Measurements from ENCODE around the gene GALNT14.

GALNT14 gene

GRCh38 chr2:31151501-31151900, 13.3 kb upstream of the GALNT14 start:
- no peaks in the 10 kb centered on the region for H3K36me3 ChIP-seq (ENCODE audit: insufficient read depth, low read length)
- H3K4me3 ChIP-seq (ENCODE audit: low read length, poor library complexity, severe bottlenecking), result no peak overlapping the region
- TF ChIP-seq, protein P1, sequence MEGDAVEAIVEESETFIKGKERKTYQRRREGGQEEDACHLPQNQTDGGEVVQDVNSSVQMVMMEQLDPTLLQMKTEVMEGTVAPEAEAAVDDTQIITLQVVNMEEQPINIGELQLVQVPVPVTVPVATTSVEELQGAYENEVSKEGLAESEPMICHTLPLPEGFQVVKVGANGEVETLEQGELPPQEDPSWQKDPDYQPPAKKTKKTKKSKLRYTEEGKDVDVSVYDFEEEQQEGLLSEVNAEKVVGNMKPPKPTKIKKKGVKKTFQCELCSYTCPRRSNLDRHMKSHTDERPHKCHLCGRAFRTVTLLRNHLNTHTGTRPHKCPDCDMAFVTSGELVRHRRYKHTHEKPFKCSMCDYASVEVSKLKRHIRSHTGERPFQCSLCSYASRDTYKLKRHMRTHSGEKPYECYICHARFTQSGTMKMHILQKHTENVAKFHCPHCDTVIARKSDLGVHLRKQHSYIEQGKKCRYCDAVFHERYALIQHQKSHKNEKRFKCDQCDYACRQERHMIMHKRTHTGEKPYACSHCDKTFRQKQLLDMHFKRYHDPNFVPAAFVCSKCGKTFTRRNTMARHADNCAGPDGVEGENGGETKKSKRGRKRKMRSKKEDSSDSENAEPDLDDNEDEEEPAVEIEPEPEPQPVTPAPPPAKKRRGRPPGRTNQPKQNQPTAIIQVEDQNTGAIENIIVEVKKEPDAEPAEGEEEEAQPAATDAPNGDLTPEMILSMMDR (conservative IDR thresholded peaks at IDR 0.05; ENCODE audit: low read length), result no peak; the same call in 1 of the 2 replicates
- TF ChIP-seq EZH2phosphoT487 (IDR thresholded peaks at IDR 0.05; ENCODE audit: borderline replicate concordance), result no peak
- H4K20me1 ChIP-seq (ENCODE audit: insufficient read depth, low read length, poor library complexity, severe bottlenecking), result no peaks in the 10 kb centered on the region
- H3F3A ChIP-seq (ENCODE audit: low read depth), result no peaks in the 10 kb centered on the region
- H3K4me1 ChIP-seq (ENCODE audit: insufficient read depth, low read length, poor library complexity, severe bottlenecking), result no peaks in the 10 kb centered on the region
- H3K27me3 ChIP-seq (ENCODE audit: insufficient read depth, low read length, poor library complexity, severe bottlenecking), result no peaks in the 10 kb centered on the region
- H3K9me2 ChIP-seq (replicated peaks; ENCODE audit: low read depth, low read length), result no peaks in the 10 kb centered on the region
- H2AFZ ChIP-seq (ENCODE audit: low read length), result no peak overlapping the region
- H3K9ac ChIP-seq (ENCODE audit: low read depth, low read length, poor library complexity, severe bottlenecking), result no peak overlapping the region
- H3K4me2 ChIP-seq (ENCODE audit: low read depth, low read length, poor library complexity, severe bottlenecking), result no peak overlapping the region
- no peaks in the 10 kb centered on the region for H3K9me3 ChIP-seq (ENCODE audit: insufficient read depth, low read depth, low read length)
- no peaks in the 10 kb centered on the region for H3K79me2 ChIP-seq (ENCODE audit: insufficient read depth, low read length)

DNA sequence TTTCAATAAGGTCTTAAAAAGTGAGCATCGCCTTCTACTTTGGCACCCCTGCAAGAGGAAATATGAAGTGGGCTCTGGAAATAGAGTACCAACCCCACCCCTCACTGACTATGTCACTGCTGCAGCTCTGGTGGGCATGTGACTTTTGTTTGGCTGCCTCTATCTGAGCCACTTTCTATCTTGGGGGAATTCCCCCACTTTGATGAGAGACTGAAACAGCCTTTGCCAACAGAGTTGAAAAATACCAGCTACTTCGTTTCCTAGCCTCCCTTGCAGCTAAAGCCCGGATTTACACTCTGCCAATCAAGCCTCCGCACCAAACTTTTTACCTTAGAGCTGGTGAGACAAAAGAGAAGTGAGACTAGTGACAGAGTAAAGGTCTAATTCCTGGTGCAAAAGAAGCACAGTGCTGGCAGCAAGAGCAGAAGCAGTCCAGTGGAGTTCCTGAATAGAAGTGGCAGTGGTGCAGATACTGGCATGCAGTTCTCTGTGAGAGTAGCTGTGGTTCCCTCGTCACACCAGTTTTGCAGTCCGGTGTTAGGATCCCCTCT, 12.0 kb upstream of the GALNT14 start:
- Histone ChIP-seq H3K9me3 (ENCODE audit: insufficient read depth, low read depth, low read length) (no peaks in the 10 kb centered on the region), H3K36me3 (ENCODE audit: insufficient read depth, low read length) (no peaks in the 10 kb centered on the region), H4K20me1 (ENCODE audit: insufficient read depth, low read length, poor library complexity, severe bottlenecking) (no peaks in the 10 kb centered on the region), H3K4me1 (ENCODE audit: insufficient read depth, low read length, poor library complexity, severe bottlenecking) (no peaks in the 10 kb centered on the region), H2AFZ (ENCODE audit: low read length) (no peak overlapping the region), H3K79me2 (ENCODE audit: insufficient read depth, low read length) (no peaks in the 10 kb centered on the region), H3K4me3 (ENCODE audit: low read length, poor library complexity, severe bottlenecking) (no peak overlapping the region), H3K9ac (ENCODE audit: low read depth, low read length, poor library complexity, severe bottlenecking) (no peak overlapping the region), H3K9me2 (replicated peaks; ENCODE audit: low read depth, low read length) (no peaks in the 10 kb centered on the region), H3K27me3 (ENCODE audit: insufficient read depth, low read length, poor library complexity, severe bottlenecking) (no peaks in the 10 kb centered on the region), H3F3A (ENCODE audit: low read depth) (no peaks in the 10 kb centered on the region), H3K4me2 (ENCODE audit: low read depth, low read length, poor library complexity, severe bottlenecking) (no peak overlapping the region)
- no peak for TF ChIP-seq EZH2phosphoT487 (IDR thresholded peaks at IDR 0.05; ENCODE audit: borderline replicate concordance)
- TF ChIP-seq, protein P1 (conservative IDR thresholded peaks at IDR 0.05; ENCODE audit: low read length), result no peak

DNA sequence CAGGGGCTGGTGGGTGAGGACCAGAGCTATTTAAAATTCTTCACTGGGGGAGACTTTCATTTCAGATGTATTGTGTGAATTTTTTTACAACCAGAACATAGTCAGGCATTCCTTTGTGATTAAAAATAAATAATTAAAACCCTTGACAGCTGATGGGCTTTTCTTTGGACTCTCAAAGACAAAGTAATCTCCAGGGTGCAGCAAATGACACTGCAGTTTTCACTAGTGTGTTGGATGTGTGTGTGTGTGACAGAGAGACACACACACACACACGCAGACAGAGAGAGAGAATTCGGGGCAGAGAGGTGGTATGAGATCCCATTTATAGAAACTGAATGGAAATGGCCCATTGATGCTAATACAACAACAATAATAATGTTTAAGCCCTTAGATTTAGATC, 10.3 kb upstream of the GALNT14 start:
- no peaks in the 10 kb centered on the region for H3K27me3 ChIP-seq (ENCODE audit: insufficient read depth, low read length, poor library complexity, severe bottlenecking)

More for the DNA sequence above, 10.3 kb upstream of the GALNT14 start:
- Histone ChIP-seq H3K4me1 (ENCODE audit: insufficient read depth, low read length, poor library complexity, severe bottlenecking) (no peaks in the 10 kb centered on the region), H3K9me2 (replicated peaks; ENCODE audit: low read depth, low read length) (no peaks in the 10 kb centered on the region), H3K36me3 (ENCODE audit: insufficient read depth, low read length) (no peaks in the 10 kb centered on the region), H4K20me1 (ENCODE audit: insufficient read depth, low read length, poor library complexity, severe bottlenecking) (no peaks in the 10 kb centered on the region), H3K4me2 (ENCODE audit: low read depth, low read length, poor library complexity, severe bottlenecking) (no peak overlapping the region), H3K9ac (ENCODE audit: low read depth, low read length, poor library complexity, severe bottlenecking) (no peak overlapping the region), H2AFZ (ENCODE audit: low read length) (no peak overlapping the region), H3K9me3 (ENCODE audit: insufficient read depth, low read depth, low read length) (no peaks in the 10 kb centered on the region), H3K79me2 (ENCODE audit: insufficient read depth, low read length) (no peaks in the 10 kb centered on the region), H3F3A (ENCODE audit: low read depth) (no peaks in the 10 kb centered on the region), H3K4me3 (ENCODE audit: low read length, poor library complexity, severe bottlenecking) (no peak overlapping the region)
- TF ChIP-seq EZH2phosphoT487 (IDR thresholded peaks at IDR 0.05; ENCODE audit: borderline replicate concordance), result no peak
- TF ChIP-seq, protein P1 (conservative IDR thresholded peaks at IDR 0.05; ENCODE audit: low read length), result no peak
